Skin of body (tissue), 2 donors: ENCODE data around the gene TTC23. TPM values are rescaled to one million over a fixed set of nuclear protein-coding genes. Genes with fewer than 3 reads are reported as not detected.
"Not testable (repeated sequence)": the region's sequence is repeated elsewhere in the genome, so short reads cannot be mapped to it uniquely, and the experiment has no call there.

Experiments
- DNase-seq: peaks from one replicate; lab custom pipeline; 2025; lab: John Stamatoyannopoulos, UW
- total RNA-seq: library from RNA; depleted of rRNA; stranded (reverse); fragments of >200 nt; gene quantifications from one replicate; pipeline ENCODE4 v1.2.3, GENCODE V29; 2014

Gene TTC23
- total RNA-seq, 1 donor from 2014 or later, result 29.8 TPM

- no peak for DNase-seq
Measured at GRCh38 chr15:99250001-99250400, 620 bp upstream of the TTC23 start.

GRCh38 chr15:99248000-99248715 is 1.2 kb downstream of the TTC23 start:
- DNase-seq, result no peak

- DNase-seq, result no peak
Measured at GRCh38 chr15:99247062-99247461, 2.3 kb downstream of the TTC23 start.

- no peak for DNase-seq
Measured at GRCh38 chr15:99244306-99244705, 5.1 kb downstream of the TTC23 start.

- no peak for DNase-seq
Measured at GRCh38 chr15:99241752-99242151, 7.6 kb downstream of the TTC23 start.

GRCh38 chr15:99239545-99240198 is 9.7 kb downstream of the TTC23 start:
- DNase-seq, result no peak

- no peak for DNase-seq
Measured at GRCh38 chr15:99238849-99239248, 10.5 kb downstream of the TTC23 start.

GRCh38 chr15:99234160-99234559 is 15.2 kb downstream of the TTC23 start:
- not testable (repeated sequence) for DNase-seq

GRCh38 chr15:99232740-99233139 is 16.6 kb downstream of the TTC23 start:
- no peak for DNase-seq

- no peak for DNase-seq
Measured at GRCh38 chr15:99230867-99231266, 18.5 kb downstream of the TTC23 start.

GRCh38 chr15:99228120-99228770 is 21.1 kb downstream of the TTC23 start:
- no peak for DNase-seq

GRCh38 chr15:99226802-99227201 is 22.6 kb downstream of the TTC23 start:
- no peak for DNase-seq

- no peak for DNase-seq
Measured at GRCh38 chr15:99224372-99225214, 24.8 kb downstream of the TTC23 start.

- peak; percentile 16 for DNase-seq
Measured at GRCh38 chr15:99213187-99213811, 36.1 kb downstream of the TTC23 start.

GRCh38 chr15:99212406-99212805 is 37.0 kb downstream of the TTC23 start:
- no peak for DNase-seq

GRCh38 chr15:99211926-99212325 is 37.5 kb downstream of the TTC23 start:
- DNase-seq, result no peak

GRCh38 chr15:99210334-99210733 is 39.0 kb downstream of the TTC23 start:
- DNase-seq, result no peak

- DNase-seq, result no peak
Measured at GRCh38 chr15:99209326-99209725, 40.1 kb downstream of the TTC23 start.

GRCh38 chr15:99207672-99208071 is 41.7 kb downstream of the TTC23 start:
- no peak for DNase-seq

- no peak for DNase-seq
Measured at GRCh38 chr15:99202176-99202552, 47.2 kb downstream of the TTC23 start.
